HCT116 (cell line): Measurements from ENCODE around the gene ACSM5. TPM values are rescaled to one million over a fixed set of nuclear protein-coding genes. Genes with fewer than 3 reads are reported as not detected.
"Not testable (repeated sequence)": the region's sequence is repeated elsewhere in the genome, so short reads cannot be mapped to it uniquely, and the experiment has no call there.

Experiments
- ATAC-seq: fragments of 200-7000 bp; cut with Tn5 transposase; 2 replicates; pipeline ENCODE4 v1.9.1; 2020; ENCODE audit warnings: mild to moderate bottlenecking, moderate library complexity
- BruUV-seq: library from RNA; stranded (reverse); fragments of 400-500 nt; replicated peaks from 2 replicates; lab custom pipeline; 2021; lab: Mats Ljungman, UMichigan
- CTCF ChIA-PET: fragments of 300-600 bp; sonication (Branson Sonifier 250); formaldehyde crosslinking; loops from one replicate; lab custom pipeline; 2021; ENCODE audit warnings: antibody characterized with exemption; lab: Charles Lee
- POLR2A ChIA-PET: fragments of 300-600, 350-600 bp; sonication (Branson Sonifier 250); formaldehyde crosslinking; loops from one replicate; lab custom pipeline; 2021; ENCODE audit warnings: antibody characterized with exemption; lab: Charles Lee
- RAD21 ChIA-PET, 2 experiments: fragments of 300-600 bp; sonication (Branson Sonifier 250); formaldehyde crosslinking; loops; one replicate each; lab custom pipeline; 2023; ENCODE audit warnings: low total read pairs in 2 of 2; ENCODE audit not compliant: uncharacterized antibody in 2 of 2, unreplicated experiment in 2 of 2, low non-redundant PET in 1 of 2; lab: Charles Lee
- DNase-seq: peaks from one replicate; pipeline ENCODE4 v3.0.0-alpha.2; 2010; ENCODE audit warnings: low read depth, low spot score
- H2AFZ ChIP-seq: fragments of 200-600 bp; shearing (Covaris generic), sonication (generic); 2 replicates; pipeline ENCODE4 v1.6.1; 2017; ENCODE audit warnings: low read depth, mixed run types, mixed read lengths, antibody characterized with exemption, low read length; ENCODE audit not compliant: poor library complexity, severe bottlenecking
- H3K27ac ChIP-seq: 2 replicates; pipeline ENCODE4 v1.5.1; 2012; ENCODE audit warnings: low read depth, low read length
- H3K27me3 ChIP-seq: fragments of 200-600 bp; sonication (generic); 2 replicates; pipeline ENCODE4 v1.6.1; 2016; ENCODE audit warnings: mixed run types, low read length, mixed read lengths; ENCODE audit not compliant: insufficient read depth
- H3K36me3 ChIP-seq, 2 experiments: fragments of 200-500 bp in 1 of 2; fragments of 200-600 bp in 1 of 2; sonication (Bioruptor generic) in 1 of 2; sonication (generic) in 1 of 2; 2 replicates each; pipeline versions ENCODE4 v1.5.1 to v1.6.1; 2014 to 2016; ENCODE audit warnings: low read length in 2 of 2, inconsistent platforms in 1 of 2, mixed read lengths in 1 of 2, mixed run types in 1 of 2; ENCODE audit not compliant: insufficient read depth in 2 of 2, control insufficient read depth in 1 of 2
- H3K4me1 ChIP-seq, 2 experiments: fragments of 200-600 bp in 1 of 2; sonication (generic) in 1 of 2; 2 replicates each; pipeline versions ENCODE4 v1.5.1 to v1.6.1; 2012 to 2017; ENCODE audit warnings: low read length in 2 of 2, inconsistent platforms in 1 of 2, mild to moderate bottlenecking in 1 of 2, mixed read lengths in 1 of 2, mixed run types in 1 of 2, moderate library complexity in 1 of 2; ENCODE audit not compliant: insufficient read depth in 2 of 2, control insufficient read depth in 1 of 2
- H3K4me2 ChIP-seq: fragments of 200-600 bp; sonication (generic); 2 replicates; pipeline ENCODE4 v1.6.1; 2017; ENCODE audit warnings: mixed run types, low read length, mixed read lengths
- H3K4me3 ChIP-seq, 2 experiments: fragments of 200-600 bp in 1 of 2; sonication (generic) in 1 of 2; replicated peaks in 1 of 2; 2 replicates each; pipeline ENCODE4 v1.5.1; 2011 to 2016; ENCODE audit warnings: low read length in 2 of 2, control low read depth in 1 of 2, low read depth in 1 of 2, mild to moderate bottlenecking in 1 of 2, mixed read lengths in 1 of 2, mixed run types in 1 of 2
- H3K79me2 ChIP-seq: fragments of 200-600 bp; sonication (generic); 2 replicates; pipeline ENCODE4 v1.6.1; 2017; ENCODE audit warnings: mild to moderate bottlenecking, mixed run types, low read length, moderate library complexity, mixed read lengths; ENCODE audit not compliant: insufficient read depth
- H3K9ac ChIP-seq: fragments of 200-600 bp; sonication (generic); 2 replicates; pipeline ENCODE4 v1.6.1; 2016; ENCODE audit warnings: low read length, mixed read lengths
- H3K9me2 ChIP-seq: fragments of 200-600 bp; sonication (generic), shearing (Covaris generic); 2 replicates; pipeline ENCODE4 v1.6.1; 2017; ENCODE audit warnings: mixed run types, mild to moderate bottlenecking, moderate library complexity; ENCODE audit not compliant: insufficient read depth
- H3K9me3 ChIP-seq, 2 experiments: fragments of 200-500 bp in 1 of 2; fragments of 200-600 bp in 1 of 2; sonication (Bioruptor generic) in 1 of 2; sonication (generic) in 1 of 2; 2 replicates each; pipeline ENCODE4 v1.6.1; 2014 to 2017; ENCODE audit warnings: low read length in 2 of 2, mixed read lengths in 2 of 2, inconsistent platforms in 1 of 2, low read depth in 1 of 2, mild to moderate bottlenecking in 1 of 2, mixed run types in 1 of 2, moderate library complexity in 1 of 2; ENCODE audit not compliant: control insufficient read depth in 1 of 2, insufficient read depth in 1 of 2
- H4K20me1 ChIP-seq: fragments of 200-600 bp; sonication (generic), shearing (Covaris generic); 2 replicates; pipeline ENCODE4 v1.6.1; 2017; ENCODE audit warnings: mixed run types, mild to moderate bottlenecking, moderate library complexity; ENCODE audit not compliant: insufficient read depth
- CEBPB ChIP-seq: IDR thresholded peaks from 2 replicates; pipeline ENCODE4 v1.6.1; 2012; ENCODE audit warnings: low read depth
- ELF1 ChIP-seq: IDR thresholded peaks from 2 replicates; pipeline ENCODE4 v1.6.1; 2012; ENCODE audit warnings: low read depth, borderline replicate concordance
- EZH2 ChIP-seq: fragments of 200-600 bp; sonication (generic); IDR thresholded peaks from 2 replicates; pipeline ENCODE4 v1.6.1; 2017; ENCODE audit warnings: antibody characterized with exemption, mixed run types
- POLR2AphosphoS5 ChIP-seq: IDR thresholded peaks from 2 replicates; pipeline ENCODE4 v1.6.1; 2011; ENCODE audit warnings: mild to moderate bottlenecking, low read depth, low read length, moderate library complexity
- SIN3A ChIP-seq: IDR thresholded peaks from 2 replicates; pipeline ENCODE4 v1.6.1; 2012; ENCODE audit warnings: low read depth
- SP1 ChIP-seq: IDR thresholded peaks from 2 replicates; pipeline ENCODE4 v1.6.1; 2012; ENCODE audit warnings: low read depth
- TCF7L2 ChIP-seq: IDR thresholded peaks from 2 replicates; pipeline ENCODE4 v1.7.0; 2011; ENCODE audit warnings: borderline replicate concordance, inconsistent platforms; ENCODE audit not compliant: insufficient read depth, insufficient read length; ENCODE audit errors: extremely low read depth
- ZFX ChIP-seq: fragments of 450-650 bp; IDR thresholded peaks from 2 replicates; pipeline ENCODE4 v1.6.1; 2017
- ZNF274 ChIP-seq: fragments of 200-500 bp; sonication (Bioruptor generic); IDR thresholded peaks from 2 replicates; pipeline ENCODE4 v1.6.1; 2014; ENCODE audit warnings: mild to moderate bottlenecking, low read depth, low read length, inconsistent platforms
- intact Hi-C: fragments of 100-400 bp; cut with micrococcal nuclease; formaldehyde crosslinking; loops from 2 replicates; pipeline ENCODE4 v1.10.0; 2022
- total RNA-seq: library from RNA; stranded (reverse); gene quantifications from one replicate; pipeline ENCODE4 v1.2.1, GENCODE V29; 2021; ENCODE audit not compliant: unreplicated experiment
- TF ChIP-seq, protein P1 (sequence below): IDR thresholded peaks from 2 replicates; pipeline ENCODE4 v1.6.1; 2011; ENCODE audit warnings: mild to moderate bottlenecking, low read length, moderate library complexity; ENCODE audit not compliant: insufficient replicate concordance; ENCODE audit errors: extremely low read depth
- TF ChIP-seq, protein P2 (sequence below), 3 experiments: fragments of 200-600 bp in 1 of 3; sonication (generic) in 1 of 3; IDR thresholded peaks in 2 of 3; conservative IDR thresholded peaks in 1 of 3; 2 replicates each; pipeline ENCODE4 v1.5.1; 2012 to 2017; ENCODE audit warnings: low read depth in 2 of 3, low read length in 2 of 3, antibody characterized with exemption in 1 of 3, borderline replicate concordance in 1 of 3, control low read depth in 1 of 3, mild to moderate bottlenecking in 1 of 3, mixed read lengths in 1 of 3, mixed run types in 1 of 3, moderate library complexity in 1 of 3; ENCODE audit not compliant: insufficient read depth in 1 of 3
- TF ChIP-seq, protein P3 (sequence below): IDR thresholded peaks from 2 replicates; pipeline ENCODE4 v1.6.1; 2012

ACSM5 gene
- total RNA-seq, 1 experiment from 2014 or later, result not detected

GRCh38 chr16:20483989-20484388, 74.7 kb downstream of the ACSM5 start:
- RAD21 ChIA-PET, H3K4me3 ChIP-seq: not testable (repeated sequence)

DNA sequence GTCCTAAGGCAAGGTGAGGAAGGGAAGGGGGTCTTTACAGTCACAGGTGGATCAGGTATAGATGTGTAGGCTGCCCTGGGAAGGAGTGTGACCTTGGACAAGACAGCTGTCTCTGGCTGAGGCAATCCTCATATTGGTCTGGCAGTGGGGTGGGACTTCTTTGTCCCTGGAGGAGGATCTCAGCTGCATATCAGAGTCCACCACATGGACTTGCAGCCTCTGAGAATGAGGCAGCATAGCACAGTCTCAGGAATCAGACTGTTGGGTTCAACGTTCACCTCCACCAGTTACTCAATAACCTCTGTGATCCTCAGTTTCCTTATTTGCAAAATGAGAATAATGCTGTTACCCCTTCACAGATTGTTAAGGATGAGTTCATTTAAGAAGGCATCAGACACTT, 75.4 kb downstream of the ACSM5 start:
- no peaks in the 10 kb centered on the region for H3K36me3 ChIP-seq
- CTCF ChIA-PET, result no interaction called here
- H3K9me3 ChIP-seq, result no peaks in the 10 kb centered on the region
- no peaks in the 10 kb centered on the region for H3K4me1 ChIP-seq
- H3K4me2 ChIP-seq, result no peak overlapping the region
- no peaks in the 10 kb centered on the region for H4K20me1 ChIP-seq
- H3K9me2 ChIP-seq, result no peaks in the 10 kb centered on the region
- H2AFZ ChIP-seq, result no peak overlapping the region
- H3K27me3 ChIP-seq, result 0 out of 2 replicates have a peak, but pooled peaks cover 3% of the 10 kb centered on the region
- no TSS peak for BruUV-seq
- intact Hi-C loops, result no loop called here
- H3K9ac ChIP-seq, result no peak overlapping the region
- no peak overlapping the region for H3K27ac ChIP-seq
- H3K79me2 ChIP-seq, result no peaks in the 10 kb centered on the region
- DNase-seq, result no peak
- no peak overlapping the region for H3K4me3 ChIP-seq
- RAD21 ChIA-PET, result no interaction called here
- POLR2A ChIA-PET, result no interaction called here
- no peak for ATAC-seq
- TF ChIP-seq, protein P1, sequence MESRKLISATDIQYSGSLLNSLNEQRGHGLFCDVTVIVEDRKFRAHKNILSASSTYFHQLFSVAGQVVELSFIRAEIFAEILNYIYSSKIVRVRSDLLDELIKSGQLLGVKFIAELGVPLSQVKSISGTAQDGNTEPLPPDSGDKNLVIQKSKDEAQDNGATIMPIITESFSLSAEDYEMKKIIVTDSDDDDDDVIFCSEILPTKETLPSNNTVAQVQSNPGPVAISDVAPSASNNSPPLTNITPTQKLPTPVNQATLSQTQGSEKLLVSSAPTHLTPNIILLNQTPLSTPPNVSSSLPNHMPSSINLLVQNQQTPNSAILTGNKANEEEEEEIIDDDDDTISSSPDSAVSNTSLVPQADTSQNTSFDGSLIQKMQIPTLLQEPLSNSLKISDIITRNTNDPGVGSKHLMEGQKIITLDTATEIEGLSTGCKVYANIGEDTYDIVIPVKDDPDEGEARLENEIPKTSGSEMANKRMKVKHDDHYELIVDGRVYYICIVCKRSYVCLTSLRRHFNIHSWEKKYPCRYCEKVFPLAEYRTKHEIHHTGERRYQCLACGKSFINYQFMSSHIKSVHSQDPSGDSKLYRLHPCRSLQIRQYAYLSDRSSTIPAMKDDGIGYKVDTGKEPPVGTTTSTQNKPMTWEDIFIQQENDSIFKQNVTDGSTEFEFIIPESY, result no peak
- TF ChIP-seq TCF7L2 (no peak), SIN3A (no peak), CEBPB (no peak), ELF1 (no peak), POLR2AphosphoS5 (no peak), SP1 (no peak), EZH2 (no peak), ZFX (no peak), ZNF274 (no peak)
- TF ChIP-seq, protein P2, sequence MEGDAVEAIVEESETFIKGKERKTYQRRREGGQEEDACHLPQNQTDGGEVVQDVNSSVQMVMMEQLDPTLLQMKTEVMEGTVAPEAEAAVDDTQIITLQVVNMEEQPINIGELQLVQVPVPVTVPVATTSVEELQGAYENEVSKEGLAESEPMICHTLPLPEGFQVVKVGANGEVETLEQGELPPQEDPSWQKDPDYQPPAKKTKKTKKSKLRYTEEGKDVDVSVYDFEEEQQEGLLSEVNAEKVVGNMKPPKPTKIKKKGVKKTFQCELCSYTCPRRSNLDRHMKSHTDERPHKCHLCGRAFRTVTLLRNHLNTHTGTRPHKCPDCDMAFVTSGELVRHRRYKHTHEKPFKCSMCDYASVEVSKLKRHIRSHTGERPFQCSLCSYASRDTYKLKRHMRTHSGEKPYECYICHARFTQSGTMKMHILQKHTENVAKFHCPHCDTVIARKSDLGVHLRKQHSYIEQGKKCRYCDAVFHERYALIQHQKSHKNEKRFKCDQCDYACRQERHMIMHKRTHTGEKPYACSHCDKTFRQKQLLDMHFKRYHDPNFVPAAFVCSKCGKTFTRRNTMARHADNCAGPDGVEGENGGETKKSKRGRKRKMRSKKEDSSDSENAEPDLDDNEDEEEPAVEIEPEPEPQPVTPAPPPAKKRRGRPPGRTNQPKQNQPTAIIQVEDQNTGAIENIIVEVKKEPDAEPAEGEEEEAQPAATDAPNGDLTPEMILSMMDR (IDR thresholded peaks at IDR 0.05 in 2 of 3, conservative IDR thresholded peaks at IDR 0.05 in 1 of 3; ENCODE audit: borderline replicate concordance in 1 of 3, insufficient read depth in 1 of 3, low read depth in 2 of 3, low read length in 2 of 3), result no peak
- TF ChIP-seq, protein P3, sequence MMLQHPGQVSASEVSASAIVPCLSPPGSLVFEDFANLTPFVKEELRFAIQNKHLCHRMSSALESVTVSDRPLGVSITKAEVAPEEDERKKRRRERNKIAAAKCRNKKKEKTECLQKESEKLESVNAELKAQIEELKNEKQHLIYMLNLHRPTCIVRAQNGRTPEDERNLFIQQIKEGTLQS, result no peak

More at GRCh38 chr16:20483989-20484388, 74.7 kb downstream of the ACSM5 start:
- CTCF ChIA-PET, H3K36me3 ChIP-seq, DNase-seq, H3K4me2 ChIP-seq, H3K79me2 ChIP-seq, H3K9me2 ChIP-seq, H3K9me3 ChIP-seq, H3K9ac ChIP-seq, H3K27me3 ChIP-seq, H3K4me1 ChIP-seq, ATAC-seq, H2AFZ ChIP-seq, H4K20me1 ChIP-seq, intact Hi-C loops, H3K27ac ChIP-seq, BruUV-seq, POLR2A ChIA-PET: not testable (repeated sequence)
